ENCODE results near the gene PDE7B.

Gene PDE7B

DNA sequence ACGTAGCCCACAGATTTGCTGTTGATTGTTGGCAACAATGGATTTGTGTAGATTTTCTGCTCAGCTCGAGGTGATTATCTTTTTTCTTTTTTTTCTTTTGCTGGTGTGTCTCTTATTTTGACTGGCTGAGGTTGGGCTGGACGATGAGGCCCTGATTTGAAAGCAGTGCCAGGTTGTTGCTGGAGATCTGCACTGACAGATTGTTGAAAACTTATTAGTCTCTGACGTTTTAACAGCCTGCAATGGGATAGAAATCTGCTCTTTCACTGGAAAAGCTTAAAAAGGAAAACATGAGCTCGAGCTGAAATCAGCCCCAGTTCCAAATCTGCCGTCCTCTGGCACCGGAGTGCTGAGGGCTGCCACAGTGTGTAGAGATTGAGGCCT lies 87.7 kb downstream of the PDE7B start:
- Histone ChIP-seq H3K9me2 (replicated peaks; ENCODE audit: low read depth, low read length) (no peaks in the 10 kb centered on the region), H3K27me3 (ENCODE audit: insufficient read depth, low read length, poor library complexity, severe bottlenecking) (no peaks in the 10 kb centered on the region), H3F3A (ENCODE audit: low read depth) (no peaks in the 10 kb centered on the region), H4K20me1 (ENCODE audit: insufficient read depth, low read length, poor library complexity, severe bottlenecking) (no peaks in the 10 kb centered on the region), H3K9ac (ENCODE audit: low read depth, low read length, poor library complexity, severe bottlenecking) (no peak overlapping the region), H3K4me2 (ENCODE audit: low read depth, low read length, poor library complexity, severe bottlenecking) (no peak overlapping the region), H3K4me3 (ENCODE audit: low read length, poor library complexity, severe bottlenecking) (no peak overlapping the region), H3K79me2 (ENCODE audit: insufficient read depth, low read length) (no peaks in the 10 kb centered on the region), H3K4me1 (ENCODE audit: insufficient read depth, low read length, poor library complexity, severe bottlenecking) (no peaks in the 10 kb centered on the region), H3K9me3 (ENCODE audit: insufficient read depth, low read depth, low read length) (no peaks in the 10 kb centered on the region), H2AFZ (ENCODE audit: low read length) (no peak overlapping the region), H3K36me3 (ENCODE audit: insufficient read depth, low read length) (no peaks in the 10 kb centered on the region)
- no peak for TF ChIP-seq EZH2phosphoT487 (IDR thresholded peaks at IDR 0.05; ENCODE audit: borderline replicate concordance)
- TF ChIP-seq, protein P1, sequence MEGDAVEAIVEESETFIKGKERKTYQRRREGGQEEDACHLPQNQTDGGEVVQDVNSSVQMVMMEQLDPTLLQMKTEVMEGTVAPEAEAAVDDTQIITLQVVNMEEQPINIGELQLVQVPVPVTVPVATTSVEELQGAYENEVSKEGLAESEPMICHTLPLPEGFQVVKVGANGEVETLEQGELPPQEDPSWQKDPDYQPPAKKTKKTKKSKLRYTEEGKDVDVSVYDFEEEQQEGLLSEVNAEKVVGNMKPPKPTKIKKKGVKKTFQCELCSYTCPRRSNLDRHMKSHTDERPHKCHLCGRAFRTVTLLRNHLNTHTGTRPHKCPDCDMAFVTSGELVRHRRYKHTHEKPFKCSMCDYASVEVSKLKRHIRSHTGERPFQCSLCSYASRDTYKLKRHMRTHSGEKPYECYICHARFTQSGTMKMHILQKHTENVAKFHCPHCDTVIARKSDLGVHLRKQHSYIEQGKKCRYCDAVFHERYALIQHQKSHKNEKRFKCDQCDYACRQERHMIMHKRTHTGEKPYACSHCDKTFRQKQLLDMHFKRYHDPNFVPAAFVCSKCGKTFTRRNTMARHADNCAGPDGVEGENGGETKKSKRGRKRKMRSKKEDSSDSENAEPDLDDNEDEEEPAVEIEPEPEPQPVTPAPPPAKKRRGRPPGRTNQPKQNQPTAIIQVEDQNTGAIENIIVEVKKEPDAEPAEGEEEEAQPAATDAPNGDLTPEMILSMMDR (conservative IDR thresholded peaks at IDR 0.05; ENCODE audit: low read length), result no peak

DNA sequence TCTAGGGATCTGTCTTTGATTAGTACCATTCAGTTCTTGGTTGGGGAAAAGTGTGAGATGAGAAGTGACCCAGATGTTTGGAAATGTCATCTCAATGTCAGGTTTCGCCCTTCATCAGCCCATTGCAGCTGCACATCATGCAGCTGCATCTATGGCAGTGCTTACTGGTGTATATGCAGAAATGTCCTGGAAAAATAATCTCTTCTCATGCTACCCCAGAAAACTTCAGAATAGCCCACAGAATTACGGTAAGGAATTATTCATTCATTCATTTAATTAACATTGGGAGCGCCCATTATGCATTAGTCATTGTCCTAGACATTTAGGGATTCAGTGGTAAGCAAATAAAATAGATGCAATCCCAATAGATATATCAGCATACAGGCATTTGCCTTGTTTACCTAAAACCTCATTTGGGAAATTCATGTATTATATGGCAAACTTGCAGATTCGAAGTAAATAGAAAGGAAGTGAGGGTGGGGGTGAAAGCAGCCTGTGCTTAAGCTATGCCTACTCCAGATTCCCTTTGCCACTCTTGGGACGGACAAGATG lies 89.2 kb downstream of the PDE7B start:
- Histone ChIP-seq H3K4me1 (ENCODE audit: insufficient read depth, low read length, poor library complexity, severe bottlenecking) (no peaks in the 10 kb centered on the region), H3K79me2 (ENCODE audit: insufficient read depth, low read length) (no peaks in the 10 kb centered on the region), H3K9ac (ENCODE audit: low read depth, low read length, poor library complexity, severe bottlenecking) (no peak overlapping the region), H2AFZ (ENCODE audit: low read length) (no peak overlapping the region), H3K4me2 (ENCODE audit: low read depth, low read length, poor library complexity, severe bottlenecking) (no peak overlapping the region), H3F3A (ENCODE audit: low read depth) (no peaks in the 10 kb centered on the region), H4K20me1 (ENCODE audit: insufficient read depth, low read length, poor library complexity, severe bottlenecking) (no peaks in the 10 kb centered on the region), H3K27me3 (ENCODE audit: insufficient read depth, low read length, poor library complexity, severe bottlenecking) (no peaks in the 10 kb centered on the region), H3K4me3 (ENCODE audit: low read length, poor library complexity, severe bottlenecking) (no peak overlapping the region), H3K9me3 (ENCODE audit: insufficient read depth, low read depth, low read length) (no peaks in the 10 kb centered on the region), H3K9me2 (replicated peaks; ENCODE audit: low read depth, low read length) (no peaks in the 10 kb centered on the region), H3K36me3 (ENCODE audit: insufficient read depth, low read length) (no peaks in the 10 kb centered on the region)
- no peak for TF ChIP-seq EZH2phosphoT487 (IDR thresholded peaks at IDR 0.05; ENCODE audit: borderline replicate concordance)
- TF ChIP-seq, protein P1 (conservative IDR thresholded peaks at IDR 0.05; ENCODE audit: low read length), result no peak

DNA sequence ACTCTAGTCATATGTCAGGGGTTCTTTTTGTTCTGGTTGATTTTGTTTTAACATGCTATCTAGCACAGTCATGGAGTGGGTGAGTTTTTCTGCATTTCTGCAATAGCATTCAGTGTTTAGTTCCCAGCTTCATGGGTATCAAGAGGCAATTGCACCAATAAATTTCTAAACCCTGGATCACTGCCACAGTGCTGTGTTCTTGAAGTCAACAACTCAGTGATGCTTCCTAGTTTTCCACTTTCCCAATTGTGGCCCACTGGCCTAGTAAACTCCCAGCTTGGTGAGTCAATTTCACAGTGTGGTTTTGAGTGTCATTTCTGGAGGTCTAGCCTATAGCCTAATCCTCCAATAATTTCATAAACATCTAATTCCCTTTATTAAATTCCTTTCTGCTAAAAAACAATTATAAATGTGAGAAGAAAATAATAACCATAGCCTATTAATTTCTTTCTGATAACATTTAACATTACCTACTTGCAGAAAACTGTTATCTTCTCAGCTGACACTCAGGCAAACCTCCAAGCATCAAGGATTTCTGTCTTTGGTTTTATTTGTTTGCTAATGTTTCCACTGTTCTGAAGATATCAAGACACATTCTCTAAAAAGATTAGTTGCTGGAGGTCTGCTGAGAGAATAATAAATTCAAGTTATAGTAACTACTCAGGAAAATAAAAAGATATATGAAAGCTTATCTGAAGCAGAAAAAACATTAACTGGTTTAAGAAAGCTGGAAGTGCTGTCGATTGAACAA lies 89.9 kb downstream of the PDE7B start:
- Histone ChIP-seq H3K4me3 (ENCODE audit: low read length, poor library complexity, severe bottlenecking) (no peak overlapping the region), H4K20me1 (ENCODE audit: insufficient read depth, low read length, poor library complexity, severe bottlenecking) (no peaks in the 10 kb centered on the region), H3K4me1 (ENCODE audit: insufficient read depth, low read length, poor library complexity, severe bottlenecking) (no peaks in the 10 kb centered on the region), H3F3A (ENCODE audit: low read depth) (no peaks in the 10 kb centered on the region), H3K27me3 (ENCODE audit: insufficient read depth, low read length, poor library complexity, severe bottlenecking) (no peaks in the 10 kb centered on the region), H2AFZ (ENCODE audit: low read length) (no peak overlapping the region), H3K9me2 (replicated peaks; ENCODE audit: low read depth, low read length) (no peaks in the 10 kb centered on the region), H3K9me3 (ENCODE audit: insufficient read depth, low read depth, low read length) (no peaks in the 10 kb centered on the region), H3K4me2 (ENCODE audit: low read depth, low read length, poor library complexity, severe bottlenecking) (no peak overlapping the region), H3K79me2 (ENCODE audit: insufficient read depth, low read length) (no peaks in the 10 kb centered on the region), H3K9ac (ENCODE audit: low read depth, low read length, poor library complexity, severe bottlenecking) (no peak overlapping the region), H3K36me3 (ENCODE audit: insufficient read depth, low read length) (no peaks in the 10 kb centered on the region)
- TF ChIP-seq EZH2phosphoT487 (IDR thresholded peaks at IDR 0.05; ENCODE audit: borderline replicate concordance), result no peak
- TF ChIP-seq, protein P1 (conservative IDR thresholded peaks at IDR 0.05; ENCODE audit: low read length), result no peak
